GM12878 (cell line): ENCODE data around the gene ZBTB6. TPM values are rescaled to one million over a fixed set of nuclear protein-coding genes. Genes with fewer than 3 reads are reported as not detected.

Source experiments
- ASH2L ChIP-seq: fragments of 300-600, 200-600 bp; sonication (generic); IDR thresholded peaks from 2 replicates; pipeline ENCODE4 v1.6.1; 2017; ENCODE audit warnings: low read depth, mild to moderate bottlenecking, borderline replicate concordance
- CHD2 ChIP-seq: IDR thresholded peaks from 2 replicates; pipeline ENCODE4 v1.6.1; 2011; ENCODE audit warnings: low read depth, low read length, improper control_type of control experiment, borderline replicate concordance
- DPF2 ChIP-seq: fragments of 450-650 bp; IDR thresholded peaks from 2 replicates; pipeline ENCODE4 v1.6.1; 2017; ENCODE audit warnings: mild to moderate bottlenecking
- ETV6 ChIP-seq, 2 experiments: fragments of 450-650 bp in 1 of 2; IDR thresholded peaks in 1 of 2; conservative IDR thresholded peaks in 1 of 2; 2 replicates each; pipeline ENCODE4 v1.6.1; 2014; ENCODE audit warnings: antibody characterized with exemption in 1 of 2, borderline replicate concordance in 1 of 2, low read depth in 1 of 2, mild to moderate bottlenecking in 1 of 2, moderate library complexity in 1 of 2
- HDGF ChIP-seq: fragments of 450-650 bp; IDR thresholded peaks from 2 replicates; pipeline ENCODE4 v1.6.1; 2016; ENCODE audit warnings: antibody characterized with exemption
- JUNB ChIP-seq: IDR thresholded peaks from 2 replicates; pipeline ENCODE4 v1.6.1; 2016; ENCODE audit warnings: antibody characterized with exemption, mild to moderate bottlenecking
- KLF5 ChIP-seq: fragments of 450-650 bp; IDR thresholded peaks from 2 replicates; pipeline ENCODE4 v1.6.1; 2014; ENCODE audit warnings: mild to moderate bottlenecking; ENCODE audit not compliant: partially characterized antibody
- MYB ChIP-seq: fragments of 150-350 bp; IDR thresholded peaks from 2 replicates; pipeline ENCODE4 v1.6.1; 2014; ENCODE audit warnings: mild to moderate bottlenecking, low read depth, low read length, borderline replicate concordance
- NFYB ChIP-seq: IDR thresholded peaks from 2 replicates; pipeline ENCODE4 v1.6.1; 2011; ENCODE audit warnings: low read depth, mild to moderate bottlenecking, low read length, improper control_type of control experiment, moderate library complexity; ENCODE audit not compliant: insufficient read depth
- NR2F1 ChIP-seq: fragments of 450-650 bp; conservative IDR thresholded peaks from 2 replicates; pipeline ENCODE4 v1.6.1; 2017; ENCODE audit warnings: mild to moderate bottlenecking
- POLR2A ChIP-seq: IDR thresholded peaks from 2 replicates; pipeline ENCODE4 v1.6.1; 2011; ENCODE audit warnings: low read depth, mild to moderate bottlenecking, low read length
- POLR2AphosphoS2 ChIP-seq: IDR thresholded peaks from 2 replicates; pipeline ENCODE4 v1.6.1; 2011; ENCODE audit warnings: low read depth, mild to moderate bottlenecking, low read length, improper control_type of control experiment, moderate library complexity
- POLR2AphosphoS5 ChIP-seq: IDR thresholded peaks from 2 replicates; pipeline ENCODE4 v1.6.1; 2011; ENCODE audit warnings: mild to moderate bottlenecking, low read length, inconsistent platforms
- SMAD5 ChIP-seq: IDR thresholded peaks from 2 replicates; pipeline ENCODE4 v1.6.1; 2016; ENCODE audit warnings: antibody characterized with exemption, low read depth
- SMARCA5 ChIP-seq: fragments of 450-650 bp; IDR thresholded peaks from 2 replicates; pipeline ENCODE4 v1.6.1; 2017; ENCODE audit warnings: mild to moderate bottlenecking
- SREBF1 ChIP-seq: IDR thresholded peaks from 2 replicates; pipeline ENCODE4 v1.6.1; 2012; ENCODE audit warnings: mild to moderate bottlenecking, low read length
- TBL1XR1 ChIP-seq: IDR thresholded peaks from 2 replicates; pipeline ENCODE4 v1.6.1; 2012; ENCODE audit warnings: low read depth, low read length, improper control_type of control experiment
- ZNF274 ChIP-seq: IDR thresholded peaks from one replicate; pipeline ENCODE4 v1.8.0; 2011; ENCODE audit not compliant: insufficient read length, insufficient read depth
- polyA plus RNA-seq, 11 experiments: library from polyadenylated mRNA; depleted of rRNA in 4 of 11; unstranded in 6 of 11; stranded (reverse) in 5 of 11; fragments of >200 nt; fragmentation: Nextera tagmentation in 4 of 11; fragmentation: Illumina TruSeq in 1 of 11; extraction: Ambion mirVana in 4 of 11; extraction: Trizol in 1 of 11; gene quantifications; 1 replicate in 1 of 11; 2 replicates in 10 of 11; pipeline versions ENCODE4 v1.2.1 to v1.2.3, GENCODE V29; 2011 to 2016; ENCODE audit warnings: inconsistent platforms in 2 of 11, missing spikeins in 2 of 11, low read depth in 1 of 11
- total RNA-seq, 4 experiments: library from RNA; depleted of rRNA in 3 of 4; stranded (reverse); fragments of >200 nt in 3 of 4; fragmentation: Illumina TruSeq in 1 of 4; extraction: Trizol in 1 of 4; gene quantifications; 2 replicates each; pipeline versions ENCODE4 v1.2.1 to v1.2.3, GENCODE V29; 2013 to 2021
- TF ChIP-seq, protein P1 (sequence below): fragments of 450-650 bp; formaldehyde crosslinking; IDR thresholded peaks from 2 replicates; pipeline ENCODE4 v1.4.0; 2022; ENCODE audit warnings: mild to moderate bottlenecking, moderate library complexity
- TF ChIP-seq, protein P2 (sequence below): IDR thresholded peaks from 2 replicates; pipeline ENCODE4 v1.6.1; 2012; ENCODE audit warnings: low read depth, low read length, improper control_type of control experiment
- TF ChIP-seq, protein P3 (sequence below): fragments of 450-650 bp; IDR thresholded peaks from 2 replicates; pipeline ENCODE4 v1.6.1; 2017; ENCODE audit warnings: mild to moderate bottlenecking, low read depth, inconsistent platforms; ENCODE audit not compliant: poor library complexity, severe bottlenecking
- TF ChIP-seq, protein P4 (sequence below): fragments of 450-650 bp; IDR thresholded peaks from 2 replicates; pipeline ENCODE4 v1.6.1; 2017; ENCODE audit warnings: antibody characterized with exemption, mild to moderate bottlenecking, moderate library complexity

Gene ZBTB6
- total and polyA plus RNA-seq, 10 of the 15 experiments (the other 5 are each of a cell fraction or from before 2014, with no cell fraction given), result 1.7 to 11.5 (median 7.0) TPM

DNA sequence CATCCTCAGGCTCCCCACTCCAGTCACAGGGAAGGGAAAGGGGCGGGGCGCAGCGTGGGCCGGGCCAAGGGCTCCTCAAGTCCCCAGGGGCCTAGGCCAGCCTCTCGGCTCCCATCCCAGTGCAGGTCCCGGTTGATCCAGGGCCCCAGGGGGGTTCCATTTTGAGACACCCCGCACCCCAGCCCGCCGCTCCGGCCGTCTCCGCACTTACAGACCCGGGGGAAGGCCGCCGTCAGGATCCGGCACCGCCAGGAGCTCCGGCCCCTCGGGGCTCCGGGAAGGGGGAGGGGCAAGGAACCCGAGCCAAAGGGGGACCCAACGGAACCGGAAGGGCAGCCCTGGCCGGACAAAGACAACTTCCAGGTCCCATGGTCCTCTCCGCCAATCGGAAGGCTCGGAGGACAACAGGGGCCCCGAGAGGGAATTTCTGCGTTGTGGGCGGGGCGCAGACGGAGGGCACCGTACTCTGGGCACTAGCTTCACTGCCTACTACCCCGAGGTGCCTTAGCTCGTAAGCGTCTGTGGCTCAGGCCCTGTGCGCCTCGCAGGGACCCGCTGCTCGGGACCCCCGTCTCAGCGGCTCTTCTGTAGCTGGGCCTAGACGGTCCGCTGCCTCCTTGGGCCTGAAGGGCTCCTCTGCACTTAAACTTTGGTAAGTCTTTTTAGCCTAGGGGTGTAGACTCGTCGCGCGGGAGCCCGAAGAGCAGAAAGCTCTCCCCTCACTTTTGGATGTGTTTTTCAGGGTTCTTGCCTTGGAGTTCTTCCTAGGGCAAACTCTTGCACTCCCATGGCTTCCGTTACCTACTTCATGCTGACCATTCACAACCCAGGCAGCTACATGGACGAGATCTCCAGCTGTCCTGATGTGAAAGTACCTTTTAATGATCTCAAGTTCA is 18.4 kb upstream of the ZBTB6 start, which contains the start of gene ZBTB26 (continued):
- TF ChIP-seq, protein P1, sequence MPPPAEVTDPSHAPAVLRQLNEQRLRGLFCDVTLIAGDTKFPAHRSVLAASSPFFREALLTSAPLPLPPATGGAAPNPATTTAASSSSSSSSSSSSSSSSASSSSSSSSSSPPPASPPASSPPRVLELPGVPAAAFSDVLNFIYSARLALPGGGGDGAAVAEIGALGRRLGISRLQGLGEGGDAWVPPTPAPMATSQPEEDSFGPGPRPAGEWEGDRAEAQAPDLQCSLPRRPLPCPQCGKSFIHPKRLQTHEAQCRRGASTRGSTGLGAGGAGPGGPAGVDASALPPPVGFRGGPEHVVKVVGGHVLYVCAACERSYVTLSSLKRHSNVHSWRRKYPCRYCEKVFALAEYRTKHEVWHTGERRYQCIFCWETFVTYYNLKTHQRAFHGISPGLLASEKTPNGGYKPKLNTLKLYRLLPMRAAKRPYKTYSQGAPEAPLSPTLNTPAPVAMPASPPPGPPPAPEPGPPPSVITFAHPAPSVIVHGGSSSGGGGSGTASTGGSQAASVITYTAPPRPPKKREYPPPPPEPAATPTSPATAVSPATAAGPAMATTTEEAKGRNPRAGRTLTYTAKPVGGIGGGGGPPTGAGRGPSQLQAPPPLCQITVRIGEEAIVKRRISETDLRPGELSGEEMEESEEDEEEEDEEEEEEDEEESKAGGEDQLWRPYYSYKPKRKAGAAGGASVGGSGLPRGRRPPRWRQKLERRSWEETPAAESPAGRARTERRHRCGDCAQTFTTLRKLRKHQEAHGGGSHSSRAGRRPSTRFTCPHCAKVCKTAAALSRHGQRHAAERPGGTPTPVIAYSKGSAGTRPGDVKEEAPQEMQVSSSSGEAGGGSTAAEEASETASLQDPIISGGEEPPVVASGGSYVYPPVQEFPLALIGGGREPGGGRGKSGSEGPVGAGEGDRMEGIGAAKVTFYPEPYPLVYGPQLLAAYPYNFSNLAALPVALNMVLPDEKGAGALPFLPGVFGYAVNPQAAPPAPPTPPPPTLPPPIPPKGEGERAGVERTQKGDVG (CRISPR knock-in tag), result no peak
- TF ChIP-seq ETV6 (conservative IDR thresholded peaks at IDR 0.05 in 1 of 2, IDR thresholded peaks at IDR 0.05 in 1 of 2; ENCODE audit: borderline replicate concordance in 1 of 2, low read depth in 1 of 2), result peak in 1 of 2 experiments; percentile 13; a peak in 1 of 4 replicates
- peak; percentile 30; the same call in 1 of the 2 replicates for TF ChIP-seq ASH2L
- TF ChIP-seq, protein P2, sequence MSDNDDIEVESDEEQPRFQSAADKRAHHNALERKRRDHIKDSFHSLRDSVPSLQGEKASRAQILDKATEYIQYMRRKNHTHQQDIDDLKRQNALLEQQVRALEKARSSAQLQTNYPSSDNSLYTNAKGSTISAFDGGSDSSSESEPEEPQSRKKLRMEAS, result no peak
- TF ChIP-seq, protein P3, sequence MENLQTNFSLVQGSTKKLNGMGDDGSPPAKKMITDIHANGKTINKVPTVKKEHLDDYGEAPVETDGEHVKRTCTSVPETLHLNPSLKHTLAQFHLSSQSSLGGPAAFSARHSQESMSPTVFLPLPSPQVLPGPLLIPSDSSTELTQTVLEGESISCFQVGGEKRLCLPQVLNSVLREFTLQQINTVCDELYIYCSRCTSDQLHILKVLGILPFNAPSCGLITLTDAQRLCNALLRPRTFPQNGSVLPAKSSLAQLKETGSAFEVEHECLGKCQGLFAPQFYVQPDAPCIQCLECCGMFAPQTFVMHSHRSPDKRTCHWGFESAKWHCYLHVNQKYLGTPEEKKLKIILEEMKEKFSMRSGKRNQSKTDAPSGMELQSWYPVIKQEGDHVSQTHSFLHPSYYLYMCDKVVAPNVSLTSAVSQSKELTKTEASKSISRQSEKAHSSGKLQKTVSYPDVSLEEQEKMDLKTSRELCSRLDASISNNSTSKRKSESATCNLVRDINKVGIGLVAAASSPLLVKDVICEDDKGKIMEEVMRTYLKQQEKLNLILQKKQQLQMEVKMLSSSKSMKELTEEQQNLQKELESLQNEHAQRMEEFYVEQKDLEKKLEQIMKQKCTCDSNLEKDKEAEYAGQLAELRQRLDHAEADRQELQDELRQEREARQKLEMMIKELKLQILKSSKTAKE, result no peak
- peak; percentile 50; the same call in 1 of the 2 replicates for TF ChIP-seq DPF2
- TF ChIP-seq SMARCA5, result 0 out of 2 replicates have a peak, but pooled peaks have one; percentile 27
- 0 out of 2 replicates have a peak, but pooled peaks have one; percentile 16 for TF ChIP-seq SMAD5
- 0 out of 2 replicates have a peak, but pooled peaks have one; percentile 44 for TF ChIP-seq POLR2AphosphoS2
- TF ChIP-seq ZNF274, result no peak
- no peak for TF ChIP-seq SREBF1
- TF ChIP-seq NR2F1, result peak; percentile 60
- peak; percentile 59 for TF ChIP-seq KLF5
- no peak; the same call in 1 of the 2 replicates for TF ChIP-seq HDGF
- TF ChIP-seq NFYB, result peak; percentile 92
- TF ChIP-seq JUNB, result no peak
- TF ChIP-seq, protein P4, sequence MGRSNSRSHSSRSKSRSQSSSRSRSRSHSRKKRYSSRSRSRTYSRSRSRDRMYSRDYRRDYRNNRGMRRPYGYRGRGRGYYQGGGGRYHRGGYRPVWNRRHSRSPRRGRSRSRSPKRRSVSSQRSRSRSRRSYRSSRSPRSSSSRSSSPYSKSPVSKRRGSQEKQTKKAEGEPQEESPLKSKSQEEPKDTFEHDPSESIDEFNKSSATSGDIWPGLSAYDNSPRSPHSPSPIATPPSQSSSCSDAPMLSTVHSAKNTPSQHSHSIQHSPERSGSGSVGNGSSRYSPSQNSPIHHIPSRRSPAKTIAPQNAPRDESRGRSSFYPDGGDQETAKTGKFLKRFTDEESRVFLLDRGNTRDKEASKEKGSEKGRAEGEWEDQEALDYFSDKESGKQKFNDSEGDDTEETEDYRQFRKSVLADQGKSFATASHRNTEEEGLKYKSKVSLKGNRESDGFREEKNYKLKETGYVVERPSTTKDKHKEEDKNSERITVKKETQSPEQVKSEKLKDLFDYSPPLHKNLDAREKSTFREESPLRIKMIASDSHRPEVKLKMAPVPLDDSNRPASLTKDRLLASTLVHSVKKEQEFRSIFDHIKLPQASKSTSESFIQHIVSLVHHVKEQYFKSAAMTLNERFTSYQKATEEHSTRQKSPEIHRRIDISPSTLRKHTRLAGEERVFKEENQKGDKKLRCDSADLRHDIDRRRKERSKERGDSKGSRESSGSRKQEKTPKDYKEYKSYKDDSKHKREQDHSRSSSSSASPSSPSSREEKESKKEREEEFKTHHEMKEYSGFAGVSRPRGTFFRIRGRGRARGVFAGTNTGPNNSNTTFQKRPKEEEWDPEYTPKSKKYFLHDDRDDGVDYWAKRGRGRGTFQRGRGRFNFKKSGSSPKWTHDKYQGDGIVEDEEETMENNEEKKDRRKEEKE, result no peak
- TF ChIP-seq POLR2A, result peak; percentile 88
- no peak for TF ChIP-seq MYB
- peak; percentile 86 for TF ChIP-seq POLR2AphosphoS5
- peak; percentile 77; the same call in 1 of the 2 replicates for TF ChIP-seq TBL1XR1
- TF ChIP-seq CHD2, result peak; percentile 90
